ENCODE results near the gene FYCO1.

DNA sequence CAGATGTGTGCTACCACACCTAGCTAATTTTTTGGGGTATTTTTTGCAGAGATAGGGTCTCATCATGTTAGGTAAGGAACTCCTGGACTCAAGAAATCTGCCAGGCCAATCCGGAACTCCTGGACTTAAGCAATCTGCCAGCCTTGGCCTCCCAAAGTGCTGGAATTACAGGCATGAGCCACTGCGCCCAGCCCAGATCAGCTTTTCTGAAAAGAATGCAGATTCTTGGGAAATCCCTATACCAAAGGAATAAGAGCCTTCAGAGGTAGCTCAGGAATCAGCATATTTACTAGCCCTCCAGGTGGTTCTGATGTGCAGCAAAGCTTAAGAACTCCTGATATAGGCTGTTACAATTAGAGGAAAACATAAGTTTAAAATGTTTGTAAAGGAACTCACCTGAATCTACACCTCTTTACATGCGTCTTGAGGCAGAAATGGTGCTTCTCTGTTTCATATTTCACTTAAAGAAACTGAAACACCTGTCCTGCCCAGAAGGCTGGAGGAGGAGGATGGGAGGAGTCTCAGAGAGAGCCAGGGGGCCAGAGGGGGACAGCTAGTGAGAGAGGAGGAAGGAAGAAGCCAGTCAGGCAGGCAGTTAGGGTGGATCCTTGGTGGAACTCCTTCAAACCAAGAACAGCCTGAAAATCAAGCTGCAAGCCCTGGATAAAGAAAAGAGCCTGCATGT is 31.5 kb upstream of the FYCO1 start, which contains the start of gene XCR1:
- TF ChIP-seq ZNF446 (CRISPR knock-in tag; IDR thresholded peaks at IDR 0.05) (no peak), ESRRA (CRISPR knock-in tag; IDR thresholded peaks at IDR 0.05; ENCODE audit: low read depth) (no peak), HOXA5 (CRISPR knock-in tag; IDR thresholded peaks at IDR 0.05) (no peak), GABPA (IDR thresholded peaks at IDR 0.05; ENCODE audit: low read depth, low read length) (no peak), GABPA (CRISPR knock-in tag; IDR thresholded peaks at IDR 0.05; ENCODE audit: low read depth) (no peak), POLR2A (IDR thresholded peaks at IDR 0.05; ENCODE audit: insufficient read depth in 1 of 2, low read depth in 2 of 2, low read length in 2 of 2) (no peak), SNRNP70 (IDR thresholded peaks at IDR 0.05; ENCODE audit: low read depth, low read length) (no peak), ZNF598 (CRISPR knock-in tag; IDR thresholded peaks at IDR 0.05; ENCODE audit: borderline replicate concordance) (no peak), TCF7 (IDR thresholded peaks at IDR 0.05; ENCODE audit: low read depth) (no peak), EZH2 (conservative IDR thresholded peaks at IDR 0.05; ENCODE audit: low read depth, low read length) (no peak)
- TF ChIP-seq, protein P1, sequence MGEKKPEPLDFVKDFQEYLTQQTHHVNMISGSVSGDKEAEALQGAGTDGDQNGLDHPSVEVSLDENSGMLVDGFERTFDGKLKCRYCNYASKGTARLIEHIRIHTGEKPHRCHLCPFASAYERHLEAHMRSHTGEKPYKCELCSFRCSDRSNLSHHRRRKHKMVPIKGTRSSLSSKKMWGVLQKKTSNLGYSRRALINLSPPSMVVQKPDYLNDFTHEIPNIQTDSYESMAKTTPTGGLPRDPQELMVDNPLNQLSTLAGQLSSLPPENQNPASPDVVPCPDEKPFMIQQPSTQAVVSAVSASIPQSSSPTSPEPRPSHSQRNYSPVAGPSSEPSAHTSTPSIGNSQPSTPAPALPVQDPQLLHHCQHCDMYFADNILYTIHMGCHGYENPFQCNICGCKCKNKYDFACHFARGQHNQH (CRISPR knock-in tag; IDR thresholded peaks at IDR 0.05), result no peak
- TF ChIP-seq, protein P2, sequence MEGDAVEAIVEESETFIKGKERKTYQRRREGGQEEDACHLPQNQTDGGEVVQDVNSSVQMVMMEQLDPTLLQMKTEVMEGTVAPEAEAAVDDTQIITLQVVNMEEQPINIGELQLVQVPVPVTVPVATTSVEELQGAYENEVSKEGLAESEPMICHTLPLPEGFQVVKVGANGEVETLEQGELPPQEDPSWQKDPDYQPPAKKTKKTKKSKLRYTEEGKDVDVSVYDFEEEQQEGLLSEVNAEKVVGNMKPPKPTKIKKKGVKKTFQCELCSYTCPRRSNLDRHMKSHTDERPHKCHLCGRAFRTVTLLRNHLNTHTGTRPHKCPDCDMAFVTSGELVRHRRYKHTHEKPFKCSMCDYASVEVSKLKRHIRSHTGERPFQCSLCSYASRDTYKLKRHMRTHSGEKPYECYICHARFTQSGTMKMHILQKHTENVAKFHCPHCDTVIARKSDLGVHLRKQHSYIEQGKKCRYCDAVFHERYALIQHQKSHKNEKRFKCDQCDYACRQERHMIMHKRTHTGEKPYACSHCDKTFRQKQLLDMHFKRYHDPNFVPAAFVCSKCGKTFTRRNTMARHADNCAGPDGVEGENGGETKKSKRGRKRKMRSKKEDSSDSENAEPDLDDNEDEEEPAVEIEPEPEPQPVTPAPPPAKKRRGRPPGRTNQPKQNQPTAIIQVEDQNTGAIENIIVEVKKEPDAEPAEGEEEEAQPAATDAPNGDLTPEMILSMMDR (CRISPR knock-in tag; IDR thresholded peaks at IDR 0.05), result no peak
- TF ChIP-seq, protein P3, sequence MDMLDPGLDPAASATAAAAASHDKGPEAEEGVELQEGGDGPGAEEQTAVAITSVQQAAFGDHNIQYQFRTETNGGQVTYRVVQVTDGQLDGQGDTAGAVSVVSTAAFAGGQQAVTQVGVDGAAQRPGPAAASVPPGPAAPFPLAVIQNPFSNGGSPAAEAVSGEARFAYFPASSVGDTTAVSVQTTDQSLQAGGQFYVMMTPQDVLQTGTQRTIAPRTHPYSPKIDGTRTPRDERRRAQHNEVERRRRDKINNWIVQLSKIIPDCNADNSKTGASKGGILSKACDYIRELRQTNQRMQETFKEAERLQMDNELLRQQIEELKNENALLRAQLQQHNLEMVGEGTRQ (IDR thresholded peaks at IDR 0.05; ENCODE audit: low read depth, low read length), result no peak
- TF ChIP-seq, protein P3 (CRISPR knock-in tag; IDR thresholded peaks at IDR 0.05; ENCODE audit: borderline replicate concordance), result no peak

All from HepG2 (cell line).